ENCODE results near the gene ZNF286A. TPM values are rescaled to one million over a fixed set of nuclear protein-coding genes. Genes with fewer than 3 reads are reported as not detected.
"Not testable (repeated sequence)": the region's sequence is repeated elsewhere in the genome, so short reads cannot be mapped to it uniquely, and the experiment has no call there.

Gene ZNF286A
- total RNA-seq, result 37.4 and 46.5 TPM in 2 replicates
- polyA plus RNA-seq, result 8.6 and 11.7 TPM in 2 replicates
- 17.7 and 17.8 TPM in 2 replicates for polyA plus RNA-seq (2011; cell fraction: cytosol; rRNA removed)
- 19.2 and 21.9 TPM in 2 replicates for polyA plus RNA-seq (2011; cell fraction: nucleus; rRNA removed)
- 25.9 and 27.4 TPM in 2 replicates for polyA plus RNA-seq (2012)
- polyA minus RNA-seq, result 28.3 and 30.6 TPM in 2 replicates
- 6.6 TPM for polyA minus RNA-seq (2011; cell fraction: cytosol; rRNA and poly(A)+ RNA removed)
- 7.5 and 10.8 TPM in 2 replicates for polyA minus RNA-seq (2011; cell fraction: nucleus; rRNA and poly(A)+ RNA removed)
- percentile 84 among the genes with signal in this experiment for Bru-seq, nascent RNA
- percentile 96 among the genes with signal in this experiment for BruChase-seq, experiment 1, labeled RNA remaining after a 6-hour chase
- BruChase-seq, experiment 2, labeled RNA remaining after a 2-hour chase, result percentile 98 among the genes with signal in this experiment
- long read RNA-seq, full-length matches to known transcripts, result 12 of 23 reads
- long read RNA-seq, partial matches to known transcripts, result 8 of 23 reads
- long read RNA-seq, other reads (novel, unspliced or antisense), result 3 of 23 reads

DNA sequence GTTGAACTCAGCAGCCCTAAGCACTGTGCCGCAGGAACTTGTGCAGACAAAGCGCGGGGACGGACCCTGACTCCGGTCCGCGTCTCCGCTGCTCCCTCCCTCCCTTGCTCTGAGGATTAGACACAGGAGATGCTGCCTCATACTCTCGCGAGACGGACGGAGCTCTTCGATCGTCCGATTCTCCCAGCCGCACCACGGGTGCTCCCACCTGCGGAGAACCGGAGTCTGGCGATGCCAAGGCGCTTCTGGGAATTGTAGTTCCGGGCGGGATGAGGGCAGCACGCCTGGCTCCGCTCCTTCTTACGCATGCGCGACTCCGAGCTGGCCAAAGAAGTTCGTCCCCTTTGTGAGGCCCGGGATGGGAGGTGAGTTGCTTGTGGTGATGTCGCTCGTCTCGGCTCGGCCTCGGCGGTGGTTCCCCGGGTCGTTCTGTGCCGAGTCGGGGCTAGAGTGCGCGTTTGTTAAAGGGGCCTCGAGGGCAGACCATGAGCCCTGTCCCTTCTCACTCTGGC lies at the start of gene ZNF286A:
ZNF286A (plus strand) TSS at position 340 of the 512 bp plus-strand sequence. CDS start 578 bp downstream, outside the sequence.
- POLR2A ChIA-PET, result not testable (repeated sequence)
- FAIRE-seq, result peak; percentile 95
- H2AFZ ChIP-seq (ENCODE audit: low read depth, low read length), result peak within 1 kb of the TSS; percentile 56

DNA sequence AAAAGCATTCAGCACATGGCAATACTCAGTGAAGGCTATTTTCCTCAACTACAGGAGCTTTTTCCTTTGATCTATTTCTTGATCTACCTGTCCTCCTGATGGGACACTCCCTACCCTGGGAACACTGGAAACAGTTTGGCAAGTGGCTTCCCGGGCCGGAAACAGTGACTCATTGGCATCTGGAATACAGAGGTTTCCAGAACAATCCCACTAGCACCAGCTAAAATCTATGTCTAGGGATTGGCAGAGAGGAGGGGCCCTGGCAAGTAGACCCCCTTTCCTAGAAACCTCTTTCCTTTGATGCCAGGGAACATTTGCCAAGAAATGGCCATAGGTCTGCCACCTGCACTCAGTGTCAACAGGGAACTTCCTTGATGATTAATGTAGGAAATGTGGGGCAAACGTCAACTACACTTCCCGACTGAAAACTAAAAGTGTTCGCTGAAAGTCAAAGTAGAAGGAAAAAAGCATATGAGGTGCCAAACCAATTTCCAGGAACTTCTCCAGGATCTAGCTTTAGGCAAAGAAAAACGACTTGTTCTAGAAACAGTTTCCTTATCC lies 49.6 kb upstream of the ZNF286A start:
- BruUV-seq (replicated peaks), result no TSS peak
- Histone ChIP-seq H3K9ac (replicated peaks; ENCODE audit: extremely low read depth, insufficient read depth, low read length) (peak overlapping the region; percentile 2), H3K9me1 (replicated peaks; ENCODE audit: control insufficient read depth, extremely low read depth, insufficient read depth, low read length) (no peaks in the 10 kb centered on the region), H3K4me1 (ENCODE audit: control insufficient read depth, extremely low read depth, insufficient read depth, low read length) (peaks cover 25% of the 10 kb centered on the region), H3K79me2 (ENCODE audit: control insufficient read depth, insufficient read depth, low read length) (peaks cover 9% of the 10 kb centered on the region), H3K4me2 (ENCODE audit: insufficient read depth, low read length) (peak overlapping the region; percentile 51), H3K27ac (ENCODE audit: insufficient read depth, low read depth, low read length) (peak overlapping the region; percentile 50), H4K20me1 (replicated peaks; ENCODE audit: control insufficient read depth, extremely low read depth, insufficient read depth, low read length) (no peaks in the 10 kb centered on the region), H2AFZ (ENCODE audit: low read depth, low read length) (no peak overlapping the region), H3K27me3 (ENCODE audit: control insufficient read depth in 2 of 2, insufficient read depth in 2 of 2, low read length in 2 of 2) (no peaks in the 10 kb centered on the region), H3K4me3 (replicated peaks in 1 of 3; ENCODE audit: insufficient read depth in 1 of 3, low read depth in 1 of 3, low read length in 3 of 3) (peak overlapping the region; percentile 8 to 59 (median 57)), H3K36me3 (ENCODE audit: control insufficient read depth in 2 of 2, extremely low read depth in 1 of 2, insufficient read depth in 2 of 2, low read length in 2 of 2) (no peaks in the 10 kb centered on the region), H3K9me3 (replicated peaks; ENCODE audit: control insufficient read depth, insufficient read depth, low read length) (no peaks in the 10 kb centered on the region)
- intact Hi-C loops (cut with micrococcal nuclease) (loop anchor here (2.0 kb wide), 1 partner anchor 389 kb away; no protein-coding TSS in a partner anchor), dilution Hi-C loops (cut with MboI; ENCODE audit: extremely low pct_ligation_motif_present, low sequenced_read_pairs) (no loop called here)
- TF ChIP-seq FOS (IDR thresholded peaks at IDR 0.05; ENCODE audit: borderline replicate concordance, insufficient read depth, low read length) (peak; percentile 71), JUN (IDR thresholded peaks at IDR 0.05; ENCODE audit: borderline replicate concordance, insufficient read depth, insufficient read length, low read depth) (peak; percentile 55), MYC (IDR thresholded peaks at IDR 0.05; ENCODE audit: low read depth, low read length) (no peak), GATA2 (IDR thresholded peaks at IDR 0.05; ENCODE audit: insufficient read depth, insufficient read length, low read depth, low read length) (peak; percentile 56), POLR2A (IDR thresholded peaks at IDR 0.05; ENCODE audit: low read depth, low read length) (no peak)
- TF ChIP-seq, protein P1, sequence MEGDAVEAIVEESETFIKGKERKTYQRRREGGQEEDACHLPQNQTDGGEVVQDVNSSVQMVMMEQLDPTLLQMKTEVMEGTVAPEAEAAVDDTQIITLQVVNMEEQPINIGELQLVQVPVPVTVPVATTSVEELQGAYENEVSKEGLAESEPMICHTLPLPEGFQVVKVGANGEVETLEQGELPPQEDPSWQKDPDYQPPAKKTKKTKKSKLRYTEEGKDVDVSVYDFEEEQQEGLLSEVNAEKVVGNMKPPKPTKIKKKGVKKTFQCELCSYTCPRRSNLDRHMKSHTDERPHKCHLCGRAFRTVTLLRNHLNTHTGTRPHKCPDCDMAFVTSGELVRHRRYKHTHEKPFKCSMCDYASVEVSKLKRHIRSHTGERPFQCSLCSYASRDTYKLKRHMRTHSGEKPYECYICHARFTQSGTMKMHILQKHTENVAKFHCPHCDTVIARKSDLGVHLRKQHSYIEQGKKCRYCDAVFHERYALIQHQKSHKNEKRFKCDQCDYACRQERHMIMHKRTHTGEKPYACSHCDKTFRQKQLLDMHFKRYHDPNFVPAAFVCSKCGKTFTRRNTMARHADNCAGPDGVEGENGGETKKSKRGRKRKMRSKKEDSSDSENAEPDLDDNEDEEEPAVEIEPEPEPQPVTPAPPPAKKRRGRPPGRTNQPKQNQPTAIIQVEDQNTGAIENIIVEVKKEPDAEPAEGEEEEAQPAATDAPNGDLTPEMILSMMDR (IDR thresholded peaks at IDR 0.05; ENCODE audit: extremely low read depth in 1 of 2, insufficient read depth in 1 of 2, low read depth in 1 of 2, low read length in 2 of 2), result no peak
- TF ChIP-seq, protein P2, sequence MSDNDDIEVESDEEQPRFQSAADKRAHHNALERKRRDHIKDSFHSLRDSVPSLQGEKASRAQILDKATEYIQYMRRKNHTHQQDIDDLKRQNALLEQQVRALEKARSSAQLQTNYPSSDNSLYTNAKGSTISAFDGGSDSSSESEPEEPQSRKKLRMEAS (IDR thresholded peaks at IDR 0.05; ENCODE audit: insufficient read depth, insufficient read length), result no peak
- ChIA-PET POLR2A (interaction anchor here (0.6 kb wide), 1 partner anchor 39 kb away, joined by 3 read pairs; no protein-coding TSS in a partner anchor), CTCF (no interaction called here)
- DNase-seq (ENCODE audit: low read depth, low spot score) (peak; percentile 79), FAIRE-seq (peak; percentile 84)

More for the DNA sequence above, at the start of gene ZNF286A:
- H3K9ac ChIP-seq (replicated peaks; ENCODE audit: extremely low read depth, insufficient read depth, low read length); H4K20me1 ChIP-seq (replicated peaks; ENCODE audit: control insufficient read depth, extremely low read depth, insufficient read depth, low read length); dilution Hi-C loops (cut with MboI; ENCODE audit: extremely low pct_ligation_motif_present, low sequenced_read_pairs); BruUV-seq (replicated peaks); H3K9me3 ChIP-seq (replicated peaks; ENCODE audit: control insufficient read depth, insufficient read depth, low read length); H3K27ac ChIP-seq (ENCODE audit: insufficient read depth, low read depth, low read length); H3K36me3 ChIP-seq (ENCODE audit: control insufficient read depth in 2 of 2, extremely low read depth in 1 of 2, insufficient read depth in 2 of 2, low read length in 2 of 2); H3K27me3 ChIP-seq (ENCODE audit: control insufficient read depth in 2 of 2, insufficient read depth in 2 of 2, low read length in 2 of 2); H3K79me2 ChIP-seq (ENCODE audit: control insufficient read depth, insufficient read depth, low read length); H3K9me1 ChIP-seq (replicated peaks; ENCODE audit: control insufficient read depth, extremely low read depth, insufficient read depth, low read length); H3K4me1 ChIP-seq (ENCODE audit: control insufficient read depth, extremely low read depth, insufficient read depth, low read length): not testable (repeated sequence)
- intact Hi-C loops (cut with micrococcal nuclease), result loop anchor here (2.0 kb wide), 1 partner anchor 15 kb away; the partner anchor contains the start of gene TRIM16
- Histone ChIP-seq H3K4me3 (replicated peaks in 1 of 3; ENCODE audit: insufficient read depth in 1 of 3, low read depth in 1 of 3, low read length in 3 of 3) (peak within 1 kb of the TSS; percentile 24 to 60 (median 45)), H3K4me2 (ENCODE audit: insufficient read depth, low read length) (peak within 1 kb of the TSS; percentile 44)
- DNase-seq (ENCODE audit: low read depth, low spot score), result peak; percentile 100
- TF ChIP-seq POLR2AphosphoS5 (IDR thresholded peaks at IDR 0.05; ENCODE audit: insufficient read depth, low read depth, low read length), result peak; percentile 27
- TF ChIP-seq POLR2A (IDR thresholded peaks at IDR 0.05; ENCODE audit: low read depth, low read length), result peak; percentile 60
- TF ChIP-seq, protein P2 (IDR thresholded peaks at IDR 0.05; ENCODE audit: insufficient read depth, insufficient read length), result peak; percentile 47
- CTCF ChIA-PET, result interaction anchor here (1.2 kb wide), 1 partner anchor 48 kb away, joined by 3 read pairs; no protein-coding TSS in a partner anchor

Data from endothelial cell of umbilical vein (primary cell).